NCI-H2171 (cell line): Measurements from ENCODE around the gene ASXL2.
"Not testable (repeated sequence)": the region's sequence is repeated elsewhere in the genome, so short reads cannot be mapped to it uniquely, and the experiment has no call there.

Experiments used
- DNase-seq: peaks from one replicate; lab custom pipeline; 2025; lab: John Stamatoyannopoulos, UW

The ASXL2 gene

GRCh38 chr2:25891672-25892071, 13.4 kb upstream of the ASXL2 start:
- no peak for DNase-seq

- DNase-seq = no peak
Observed at GRCh38 chr2:25887624-25888242, 9.4 kb upstream of the ASXL2 start.

DNA sequence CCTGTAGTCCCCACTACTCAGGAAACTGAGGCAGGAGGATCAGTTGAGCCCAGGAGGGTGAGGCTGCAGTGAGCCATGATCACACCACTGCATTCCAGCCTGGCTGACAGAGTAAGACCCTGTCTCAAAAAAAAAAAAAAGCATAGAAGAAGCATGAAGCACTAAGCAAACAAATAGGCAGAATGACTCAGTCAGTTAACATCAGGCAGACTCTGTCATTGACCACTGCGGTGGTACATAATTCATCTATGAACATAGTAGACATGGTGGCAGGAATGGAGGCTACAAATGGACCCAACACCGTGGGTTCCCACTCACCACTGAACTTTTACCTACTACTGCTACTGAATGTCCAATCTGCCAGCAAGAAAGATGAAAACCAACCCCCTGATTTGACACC, 7.6 kb upstream of the ASXL2 start:
- DNase-seq = no peak

GRCh38 chr2:25881764-25882163, 3.5 kb upstream of the ASXL2 start:
- DNase-seq = no peak

DNA sequence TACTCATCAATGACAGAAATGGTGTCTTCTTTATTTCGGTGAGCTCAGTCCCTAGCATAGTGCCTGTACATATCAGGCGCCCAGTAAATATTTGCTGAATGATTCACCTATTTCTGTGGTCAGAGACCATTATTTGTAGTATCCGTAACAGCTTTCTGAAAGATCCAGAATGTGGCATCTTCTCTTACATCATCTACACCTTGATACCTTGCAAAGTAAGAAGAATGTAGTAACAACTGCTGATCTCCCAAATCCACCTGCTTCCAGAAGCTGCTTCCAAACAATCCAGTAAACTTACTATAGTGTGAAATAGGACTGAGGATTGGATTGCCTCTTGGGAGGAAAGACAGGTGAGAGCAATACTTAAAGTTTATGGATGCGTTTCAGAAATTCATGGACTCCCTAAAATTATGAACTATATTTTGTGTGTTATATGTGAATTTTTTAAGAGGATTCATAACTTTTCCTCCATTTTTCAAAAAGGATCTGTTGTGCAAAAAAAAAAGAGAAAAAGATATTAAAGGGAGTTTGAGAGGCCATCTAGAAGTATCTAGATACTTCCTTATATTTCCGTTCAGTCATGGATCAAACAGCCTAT, 945 bp upstream of the ASXL2 start:
- DNase-seq = no peak

GRCh38 chr2:25877431-25878360, 591 bp downstream of the ASXL2 start:
- DNase-seq = peak; percentile 89

DNA sequence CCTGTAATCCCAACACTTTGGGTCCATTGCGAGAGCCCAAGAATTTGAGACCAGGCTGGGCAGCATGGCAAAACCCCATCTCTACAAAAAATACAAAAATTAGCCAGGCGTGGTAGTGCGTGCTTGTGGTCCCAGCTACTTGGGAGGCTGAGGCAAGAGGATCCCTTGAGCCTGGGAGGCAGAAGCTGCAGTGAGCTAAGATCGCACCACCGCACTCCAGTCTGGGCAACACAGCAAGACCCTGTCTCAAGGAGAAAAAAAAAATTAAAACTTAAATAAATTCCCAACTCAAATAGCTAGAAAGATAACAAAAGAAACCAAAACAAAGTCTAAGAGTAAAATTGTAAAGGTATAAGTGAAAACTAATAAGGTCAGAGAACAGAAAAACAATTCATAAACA, 6.2 kb downstream of the ASXL2 start:
- no peak for DNase-seq

GRCh38 chr2:25867396-25868003, 10.8 kb downstream of the ASXL2 start:
- DNase-seq = no peak

- no peak for DNase-seq
Observed at GRCh38 chr2:25856377-25856776, 21.9 kb downstream of the ASXL2 start.

- no peak for DNase-seq
Observed at GRCh38 chr2:25855065-25855464, 23.2 kb downstream of the ASXL2 start.

- no peak for DNase-seq
Observed at GRCh38 chr2:25854613-25855012, 23.7 kb downstream of the ASXL2 start.

DNA sequence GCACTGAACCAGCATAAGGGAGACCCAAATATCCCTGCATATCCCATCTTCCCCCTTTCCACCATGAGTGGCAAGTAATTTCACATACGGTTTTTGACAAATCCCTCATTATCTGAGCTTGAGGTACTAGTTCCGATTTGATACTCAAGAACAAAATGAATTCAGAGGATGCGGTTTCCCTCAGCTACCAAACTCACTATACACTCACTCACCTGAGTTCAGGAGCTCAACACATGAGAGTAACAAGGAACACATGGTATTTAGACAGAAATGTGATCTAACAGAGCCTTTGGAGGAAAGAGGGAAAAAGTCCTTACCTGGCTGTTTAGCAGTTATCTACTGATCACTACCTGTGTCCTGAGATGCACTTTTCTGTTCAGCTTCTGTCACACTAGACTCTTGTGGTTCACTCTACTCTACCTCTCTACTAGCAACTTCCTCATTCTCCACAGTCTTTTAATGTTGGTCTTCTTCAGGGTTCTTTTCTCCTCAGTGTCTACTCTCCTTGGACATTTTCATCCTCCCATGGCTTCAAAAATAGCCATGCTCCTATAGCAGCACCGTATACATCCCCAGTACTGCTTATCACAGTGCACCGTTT, 25.1 kb downstream of the ASXL2 start:
- no peak for DNase-seq

- DNase-seq = peak; percentile 43
Observed at GRCh38 chr2:25851740-25852503, 26.4 kb downstream of the ASXL2 start.

- not testable (repeated sequence) for DNase-seq
Observed at GRCh38 chr2:25850400-25850799, 27.9 kb downstream of the ASXL2 start.

DNA sequence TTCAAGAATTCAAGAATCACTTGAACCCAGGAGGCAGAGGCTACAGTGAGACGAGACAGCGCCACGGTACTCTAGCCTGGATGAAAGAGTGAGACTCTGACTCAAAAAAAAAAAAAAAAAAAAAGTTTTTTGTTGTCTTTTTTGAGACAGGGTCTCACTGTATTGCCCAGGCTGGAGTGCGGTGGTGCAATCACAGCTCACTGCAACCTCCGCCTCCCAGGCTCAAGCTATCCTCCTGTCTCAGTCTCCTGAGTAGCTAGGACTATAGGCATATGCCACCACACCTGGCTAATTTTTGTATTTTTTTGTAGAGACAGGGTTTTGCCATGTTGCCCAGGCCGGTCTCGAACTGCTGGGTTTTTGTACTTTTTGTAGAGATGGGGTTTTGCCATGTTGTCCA, 28.9 kb downstream of the ASXL2 start:
- not testable (repeated sequence) for DNase-seq

DNA sequence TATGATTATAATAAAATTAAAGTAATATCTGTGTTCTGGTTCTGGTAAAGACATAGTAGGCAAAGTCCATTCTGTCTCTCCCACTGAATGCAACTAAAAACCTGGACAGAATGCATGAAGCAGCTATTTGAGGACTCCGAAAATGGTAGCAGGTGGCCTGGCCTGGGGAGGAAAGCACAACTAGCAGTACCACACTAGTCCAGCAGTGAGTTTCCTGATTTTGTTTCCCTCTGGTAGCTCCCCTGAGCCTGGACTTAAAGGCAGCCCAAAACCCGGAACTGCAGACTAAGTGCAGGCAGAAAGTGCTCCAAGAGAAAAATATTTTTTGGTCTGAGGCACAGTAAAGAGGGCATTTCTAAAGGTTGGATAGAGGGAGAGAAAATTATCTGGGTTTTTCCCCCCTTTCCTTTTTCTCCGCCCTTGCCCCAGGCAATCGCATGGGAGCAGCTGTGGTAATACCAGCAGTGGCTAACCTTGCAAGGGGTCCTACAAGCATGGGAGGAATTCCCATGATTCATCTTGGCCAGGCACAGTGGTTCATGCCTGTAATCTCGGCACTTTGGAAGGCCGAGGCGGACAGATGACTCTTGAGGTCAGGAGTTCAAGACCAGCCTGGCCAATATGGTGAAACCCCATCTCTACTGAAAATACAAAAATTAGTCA, 32.3 kb downstream of the ASXL2 start:
- DNase-seq = no peak

DNA sequence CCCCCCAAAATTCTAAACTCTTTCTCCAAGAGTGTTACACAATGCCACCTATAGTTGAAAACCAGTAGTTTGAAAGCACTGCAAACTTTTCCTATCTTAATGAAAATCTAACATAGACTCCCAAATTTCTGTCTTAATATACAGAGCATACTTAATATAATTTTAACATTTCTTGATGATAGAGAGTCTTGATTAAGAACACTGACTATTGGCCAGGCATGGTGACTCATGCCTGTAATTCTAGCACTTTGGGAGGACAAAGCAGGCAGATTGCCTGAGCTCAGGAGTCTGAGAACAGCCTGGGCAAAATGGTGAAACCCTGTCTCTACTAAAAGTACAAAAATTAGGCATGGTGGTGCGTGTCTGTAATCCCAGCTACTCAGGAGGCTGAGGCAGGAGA, 34.2 kb downstream of the ASXL2 start:
- DNase-seq = no peak

DNA sequence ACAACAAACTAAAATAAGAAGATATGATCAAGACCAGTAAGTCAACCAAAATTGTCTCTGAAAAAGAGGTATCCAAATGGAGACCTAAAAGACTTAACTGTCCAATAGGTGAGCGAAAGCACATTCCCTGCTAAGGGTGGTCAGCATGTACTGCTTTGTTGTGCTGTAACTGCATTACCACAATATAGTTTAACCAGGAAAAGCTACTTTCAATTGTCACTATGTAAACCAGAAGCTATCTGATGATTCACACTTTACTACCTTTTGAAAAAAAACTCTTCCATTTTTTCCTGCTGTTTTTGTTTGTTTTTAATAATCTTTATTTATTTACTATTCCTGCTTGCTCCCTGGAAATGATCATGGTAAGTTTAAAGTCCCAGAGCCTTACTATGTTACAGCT, 36.1 kb downstream of the ASXL2 start:
- DNase-seq = no peak

DNA sequence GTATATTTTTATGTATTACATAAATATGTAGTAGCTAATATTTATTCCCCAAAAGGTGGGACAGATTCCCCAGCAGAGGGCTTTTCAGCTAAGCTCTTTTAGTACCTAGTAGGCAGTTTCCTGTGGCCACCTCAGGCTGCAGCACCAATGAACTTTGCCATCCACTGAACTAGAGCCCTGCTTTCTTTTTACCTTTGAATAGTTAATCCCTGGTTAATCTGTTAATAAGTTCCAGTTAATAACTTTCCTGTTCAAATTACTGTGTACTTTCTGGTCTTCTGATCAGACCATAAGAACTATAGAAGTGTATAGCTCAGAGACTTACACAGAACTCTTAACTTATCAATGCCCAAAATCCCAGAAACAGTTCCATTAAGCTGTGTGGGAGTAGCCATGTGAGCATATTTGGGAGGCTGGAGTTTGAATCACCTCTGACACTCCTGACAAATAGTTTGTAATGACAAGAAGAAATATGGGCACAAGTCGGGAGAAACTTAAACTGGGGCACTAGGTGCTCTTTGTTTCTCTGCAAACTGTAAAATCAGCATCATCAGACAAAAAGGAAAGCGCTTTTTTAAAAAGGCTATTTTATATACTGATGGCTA, 40.0 kb downstream of the ASXL2 start:
- no peak for DNase-seq

- no peak for DNase-seq
Observed at GRCh38 chr2:25835906-25836305, 42.4 kb downstream of the ASXL2 start.

DNA sequence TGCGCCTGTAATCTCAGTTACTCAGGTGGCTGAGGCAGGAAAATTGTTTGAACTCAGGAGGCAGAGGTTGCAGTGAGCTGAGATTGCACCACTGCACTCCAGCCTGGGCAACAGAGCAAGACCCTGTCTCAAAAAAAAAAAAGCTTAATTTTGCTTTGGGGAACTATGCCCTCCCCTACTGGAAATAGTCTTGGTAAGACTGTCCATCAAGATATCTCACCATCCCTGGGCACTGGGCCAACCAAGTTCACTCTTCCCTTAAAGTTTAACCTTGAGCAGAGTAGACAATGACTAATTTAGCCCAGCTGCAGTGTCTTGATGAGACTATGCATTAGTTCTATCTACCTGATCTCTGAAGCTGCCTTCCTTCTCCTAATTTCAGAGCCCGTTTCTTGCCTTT, 44.7 kb downstream of the ASXL2 start:
- no peak for DNase-seq
